GM19395 (cell line): ENCODE measurements around the gene HIVEP3.
"Not testable (repeated sequence)": the region's sequence is repeated elsewhere in the genome, so short reads cannot be mapped to it uniquely, and the experiment has no call there.

Experiments used
- ATAC-seq: cut with Tn5 transposase; IDR thresholded peaks from one replicate; pipeline ENCODE4 v1.9.1; 2021; ENCODE audit warnings: mild to moderate bottlenecking, moderate library complexity; ENCODE audit not compliant: unreplicated experiment

HIVEP3 gene

GRCh38 chr1:41924911-41925310, 6.2 kb upstream of the HIVEP3 start:
- no peak for ATAC-seq

- not testable (repeated sequence) for ATAC-seq
Measured at GRCh38 chr1:41921271-41921670, 2.5 kb upstream of the HIVEP3 start.

GRCh38 chr1:41920658-41921057, 1.9 kb upstream of the HIVEP3 start:
- ATAC-seq, result no peak

- ATAC-seq, result peak; percentile 85
Measured at GRCh38 chr1:41919764-41920397, 1.2 kb upstream of the HIVEP3 start.

- ATAC-seq, result no peak
Measured at GRCh38 chr1:41919131-41919530, 409 bp upstream of the HIVEP3 start.

- no peak for ATAC-seq
Measured at GRCh38 chr1:41917835-41918449, 780 bp downstream of the HIVEP3 start.

- ATAC-seq, result no peak
Measured at GRCh38 chr1:41917076-41917475, 1.6 kb downstream of the HIVEP3 start.

GRCh38 chr1:41915786-41916571, 2.7 kb downstream of the HIVEP3 start:
- no peak for ATAC-seq

- ATAC-seq, result no peak
Measured at GRCh38 chr1:41914516-41914915, 4.2 kb downstream of the HIVEP3 start.

- no peak for ATAC-seq
Measured at GRCh38 chr1:41913014-41913413, 5.7 kb downstream of the HIVEP3 start.

- ATAC-seq, result no peak
Measured at GRCh38 chr1:41908288-41908895, 10.3 kb downstream of the HIVEP3 start.

- ATAC-seq, result no peak
Measured at GRCh38 chr1:41907446-41907845, 11.3 kb downstream of the HIVEP3 start.

GRCh38 chr1:41906943-41907342, 11.8 kb downstream of the HIVEP3 start:
- ATAC-seq, result no peak

GRCh38 chr1:41905093-41905675, 13.5 kb downstream of the HIVEP3 start:
- ATAC-seq, result no peak

- no peak for ATAC-seq
Measured at GRCh38 chr1:41902664-41903063, 16.1 kb downstream of the HIVEP3 start.

GRCh38 chr1:41902159-41902577, 16.6 kb downstream of the HIVEP3 start:
- no peak for ATAC-seq

- ATAC-seq, result no peak
Measured at GRCh38 chr1:41901551-41901950, 17.2 kb downstream of the HIVEP3 start.

GRCh38 chr1:41900603-41901444, 17.9 kb downstream of the HIVEP3 start:
- no peak for ATAC-seq

GRCh38 chr1:41898191-41898713, 20.5 kb downstream of the HIVEP3 start:
- no peak for ATAC-seq

GRCh38 chr1:41895552-41895951, 23.2 kb downstream of the HIVEP3 start:
- no peak for ATAC-seq
